HG02870 (cell line): Measurements from ENCODE around the gene HLA-DRB1.
"Not testable (repeated sequence)": the region's sequence is repeated elsewhere in the genome, so short reads cannot be mapped to it uniquely, and the experiment has no call there.

Source experiments
- ATAC-seq: cut with Tn5 transposase; IDR thresholded peaks from one replicate; pipeline ENCODE4 v1.9.1; 2021; ENCODE audit warnings: mild to moderate bottlenecking, moderate library complexity; ENCODE audit not compliant: unreplicated experiment

HLA-DRB1 gene

GRCh38 chr6:32565511-32565910 lies 24.1 kb downstream of the HLA-DRB1 start:
- no peak for ATAC-seq

DNA sequence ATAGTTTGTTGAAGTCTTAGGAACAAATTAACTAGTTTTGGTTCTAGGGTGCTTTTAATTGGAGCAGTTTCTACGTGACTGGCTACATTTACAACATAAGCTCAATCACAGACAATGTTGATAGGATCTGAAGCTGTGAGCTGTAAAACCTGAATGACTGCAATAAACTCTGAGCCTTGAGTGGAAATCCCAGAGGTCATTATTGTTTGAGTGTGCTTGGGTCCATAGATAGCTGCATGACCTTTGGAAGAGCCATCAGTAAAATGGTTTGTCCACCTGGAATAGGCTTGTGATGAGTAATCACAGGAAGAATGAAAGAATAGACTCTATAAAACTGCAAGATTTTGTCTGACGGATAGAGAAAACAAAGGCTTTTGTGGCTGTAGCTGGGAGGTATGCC lies 26.7 kb downstream of the HLA-DRB1 start:
- ATAC-seq, result no peak

GRCh38 chr6:32559747-32560146 lies 29.9 kb downstream of the HLA-DRB1 start:
- ATAC-seq, result no peak

DNA sequence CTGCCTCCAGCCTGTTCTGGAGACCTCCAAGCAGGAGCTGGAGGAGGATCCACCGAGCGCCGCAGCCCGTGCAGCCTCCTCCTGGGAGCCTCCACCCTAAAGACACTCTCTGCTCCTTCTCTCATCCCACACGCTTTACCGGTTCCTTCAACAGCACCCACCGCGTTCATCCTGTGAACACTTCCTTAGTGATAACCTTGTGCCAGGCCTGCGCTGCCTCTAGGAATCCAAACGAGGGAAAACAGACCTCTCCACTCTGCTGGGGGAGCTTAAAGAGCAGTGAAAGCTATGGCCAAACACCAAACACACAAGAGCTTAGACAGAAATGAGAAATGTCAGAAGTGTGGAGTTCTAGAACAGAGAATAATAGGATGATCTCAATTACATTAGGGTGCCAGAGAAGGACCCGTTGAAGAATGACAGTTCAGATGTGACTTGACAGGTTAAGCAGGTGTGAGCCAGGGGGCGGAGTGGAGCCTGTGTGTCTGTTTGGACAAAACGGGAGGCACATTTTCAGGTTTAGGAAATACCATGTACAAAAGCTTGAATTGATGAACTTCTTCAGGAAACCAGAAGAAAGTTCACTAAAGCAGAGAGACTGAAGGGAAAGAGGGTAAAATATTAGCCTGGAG lies 31.1 kb downstream of the HLA-DRB1 start:
- no peak for ATAC-seq

GRCh38 chr6:32554116-32554965 lies 35.3 kb downstream of the HLA-DRB1 start:
- no peak for ATAC-seq

- ATAC-seq, result no peak
Measured at GRCh38 chr6:32553037-32553742, 36.5 kb downstream of the HLA-DRB1 start.

DNA sequence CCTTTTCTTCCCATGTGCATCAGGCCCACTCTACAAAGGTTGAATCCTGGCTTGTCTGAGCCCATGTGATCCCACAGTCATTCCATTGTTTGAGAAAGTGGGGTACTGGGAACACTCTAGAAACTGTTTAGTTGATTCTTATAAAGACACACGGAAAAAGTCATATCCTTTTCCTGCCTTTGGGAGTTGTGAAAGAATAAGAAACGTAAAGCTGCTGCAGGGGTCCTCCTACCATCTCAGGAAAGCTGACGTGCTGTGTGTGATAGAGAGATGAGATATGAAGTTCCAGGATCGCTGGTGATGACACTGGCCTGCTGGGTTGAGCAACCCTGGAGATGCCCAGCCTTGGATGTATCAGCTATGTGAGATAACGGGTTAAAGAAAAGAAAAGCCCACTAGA lies 38.2 kb downstream of the HLA-DRB1 start:
- ATAC-seq, result no peak

DNA sequence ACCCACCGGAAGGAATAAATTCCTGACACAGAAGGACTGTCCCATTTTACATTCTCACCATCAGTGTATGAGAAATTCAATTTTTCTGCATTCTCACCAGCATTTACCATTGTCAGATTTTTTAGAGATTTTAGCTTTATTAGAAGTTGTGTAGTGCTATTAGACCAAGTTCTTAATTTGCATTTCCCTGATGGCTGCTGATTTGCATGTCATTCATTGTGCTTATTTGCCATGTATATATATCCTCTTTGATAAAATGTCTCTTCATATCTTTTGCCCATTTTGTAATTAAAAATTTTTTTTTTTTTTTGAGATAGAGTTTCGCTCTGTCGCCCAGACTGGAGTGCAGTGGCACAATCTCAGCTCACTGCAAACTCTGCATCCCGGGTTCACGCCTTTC lies 49.8 kb downstream of the HLA-DRB1 start:
- ATAC-seq, result no peak

DNA sequence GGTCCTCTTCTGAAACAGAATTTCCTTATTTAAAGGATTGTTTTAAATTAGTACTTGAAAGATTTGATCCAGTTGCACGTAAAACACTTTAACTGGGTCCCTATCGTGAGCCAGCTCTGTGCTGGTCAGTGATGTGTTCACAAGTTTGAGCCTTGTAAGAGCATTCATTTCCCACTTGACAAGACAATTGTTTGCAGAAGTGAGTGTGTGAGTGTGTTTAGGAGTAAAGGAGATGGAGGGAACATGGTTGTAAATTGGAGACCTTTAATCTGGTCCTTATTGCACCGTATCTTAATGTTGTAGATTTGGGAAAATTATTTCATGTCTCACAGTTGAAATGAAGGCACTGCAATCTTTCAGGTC lies 59.2 kb downstream of the HLA-DRB1 start:
- ATAC-seq, result not testable (repeated sequence)

DNA sequence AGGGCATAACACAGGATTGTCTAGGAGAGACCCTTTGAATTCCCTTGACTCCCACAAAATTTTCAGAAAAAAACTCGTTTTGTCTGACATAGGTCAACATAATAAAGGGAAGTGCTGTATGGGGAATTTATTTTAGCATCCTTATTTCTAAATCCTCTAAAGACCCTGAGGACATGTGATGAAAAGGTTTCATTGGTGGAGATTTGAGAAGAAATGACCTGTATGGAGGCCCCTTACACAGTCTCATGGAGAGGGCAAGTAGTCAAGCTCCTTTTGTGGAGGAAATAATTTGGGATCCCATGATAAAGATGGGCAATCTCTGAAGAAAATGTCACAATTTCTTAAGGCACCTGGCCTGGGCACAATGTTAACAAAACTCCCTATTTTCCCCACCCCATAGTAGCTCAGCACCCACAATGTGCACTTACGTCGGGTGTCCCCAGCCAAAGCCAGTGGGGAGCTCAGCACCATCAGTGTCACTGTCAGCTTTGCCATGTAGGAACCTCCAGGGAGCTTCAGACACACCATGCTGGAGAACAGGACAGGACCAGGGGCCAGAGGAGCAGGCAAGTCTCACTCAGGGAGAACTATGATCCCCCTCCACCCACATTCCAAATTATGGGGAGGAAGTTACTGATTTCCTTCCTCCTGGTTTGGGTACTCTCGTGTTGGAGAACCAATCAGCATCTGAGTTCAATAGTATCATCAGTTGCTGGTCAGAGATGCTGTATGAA lies 59.8 kb downstream of the HLA-DRB1 start, which contains the start of gene HLA-DRB5:
TSS of gene HLA-DRB5 (minus strand) at position 591 of the 734 bp plus-strand sequence. CDS start at position 528, 63 bp downstream.
- ATAC-seq, result no peak
